ENCODE results near the gene CCL25.

Gene CCL25

DNA sequence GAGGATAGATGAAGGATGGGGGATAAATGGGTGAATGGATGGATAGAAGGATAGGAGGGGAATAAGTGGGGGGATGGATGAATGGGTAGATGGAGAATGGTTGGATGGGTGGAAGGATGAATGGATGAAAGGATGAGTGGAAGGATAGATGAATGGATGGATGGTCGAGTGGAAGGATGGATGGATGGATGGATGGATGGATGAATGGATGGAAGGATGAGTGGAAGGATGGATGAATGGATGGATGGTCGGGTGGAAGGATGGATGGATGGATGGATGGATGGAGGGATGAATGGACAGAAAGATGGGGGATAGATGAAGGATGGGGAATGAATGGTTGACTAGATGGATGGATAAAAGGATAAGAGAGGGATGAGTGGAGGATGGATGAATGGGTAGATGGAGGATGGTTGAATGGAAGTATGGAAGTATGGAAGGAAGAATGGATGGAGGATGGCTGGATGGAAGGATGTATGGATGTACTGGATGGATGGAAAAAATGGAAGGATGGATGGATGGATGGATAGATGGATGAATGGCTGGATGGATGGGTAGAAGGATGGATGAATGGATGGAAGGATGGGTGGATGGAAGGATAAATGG lies 54.8 kb downstream of the CCL25 start:
- no peak for DNase-seq (ENCODE audit: low read depth, low spot score)
- H3K4me3 ChIP-seq (ENCODE audit: low read depth, low read length), result no peak overlapping the region
- CTCF ChIA-PET, result no interaction called here
- POLR2A ChIA-PET, result no interaction called here
- TF ChIP-seq, protein P1, sequence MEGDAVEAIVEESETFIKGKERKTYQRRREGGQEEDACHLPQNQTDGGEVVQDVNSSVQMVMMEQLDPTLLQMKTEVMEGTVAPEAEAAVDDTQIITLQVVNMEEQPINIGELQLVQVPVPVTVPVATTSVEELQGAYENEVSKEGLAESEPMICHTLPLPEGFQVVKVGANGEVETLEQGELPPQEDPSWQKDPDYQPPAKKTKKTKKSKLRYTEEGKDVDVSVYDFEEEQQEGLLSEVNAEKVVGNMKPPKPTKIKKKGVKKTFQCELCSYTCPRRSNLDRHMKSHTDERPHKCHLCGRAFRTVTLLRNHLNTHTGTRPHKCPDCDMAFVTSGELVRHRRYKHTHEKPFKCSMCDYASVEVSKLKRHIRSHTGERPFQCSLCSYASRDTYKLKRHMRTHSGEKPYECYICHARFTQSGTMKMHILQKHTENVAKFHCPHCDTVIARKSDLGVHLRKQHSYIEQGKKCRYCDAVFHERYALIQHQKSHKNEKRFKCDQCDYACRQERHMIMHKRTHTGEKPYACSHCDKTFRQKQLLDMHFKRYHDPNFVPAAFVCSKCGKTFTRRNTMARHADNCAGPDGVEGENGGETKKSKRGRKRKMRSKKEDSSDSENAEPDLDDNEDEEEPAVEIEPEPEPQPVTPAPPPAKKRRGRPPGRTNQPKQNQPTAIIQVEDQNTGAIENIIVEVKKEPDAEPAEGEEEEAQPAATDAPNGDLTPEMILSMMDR (IDR thresholded peaks at IDR 0.05; ENCODE audit: insufficient read depth, low read length, missing control alignments), result no peak

DNA sequence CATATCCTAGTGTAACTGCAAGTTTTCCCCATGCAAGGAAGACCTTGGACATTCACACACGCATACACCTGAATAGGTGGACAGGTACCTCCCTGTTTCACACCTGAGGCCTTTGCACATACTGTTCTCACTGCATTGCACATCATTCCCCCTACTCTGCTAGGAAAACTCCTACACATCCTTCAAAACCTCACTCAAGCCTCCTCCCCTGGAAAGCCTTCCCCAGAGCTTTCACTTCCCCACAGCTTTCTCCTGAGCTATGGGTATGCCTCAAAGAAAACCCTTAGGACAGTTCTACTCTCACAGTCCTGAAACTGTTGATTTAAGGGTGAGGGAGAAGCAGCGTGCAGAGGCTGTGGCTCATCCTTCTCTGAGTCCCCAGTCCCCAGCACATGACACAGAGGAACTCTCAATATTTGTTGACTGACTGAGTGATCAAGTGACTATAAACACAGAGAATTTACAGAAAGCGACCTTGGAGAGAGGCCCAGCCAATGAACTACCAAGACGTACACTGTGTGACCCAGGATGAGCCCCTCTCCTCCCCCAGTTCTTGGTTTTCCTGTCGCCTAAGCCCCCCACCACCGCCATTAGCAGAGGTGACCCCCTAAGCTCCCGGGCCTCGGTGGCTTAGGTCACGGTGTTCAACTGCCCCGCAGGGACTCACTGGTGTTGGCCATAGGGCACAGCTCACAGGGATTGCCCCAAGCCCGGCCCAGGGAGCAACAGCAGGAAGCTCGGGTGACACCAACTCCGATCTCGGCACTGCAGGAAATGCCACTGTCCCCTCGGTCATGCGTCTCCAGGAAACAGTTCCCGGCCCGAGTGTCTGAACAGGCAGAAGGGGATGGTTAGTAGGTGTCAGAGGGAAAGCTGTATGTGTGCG lies 56.2 kb downstream of the CCL25 start:
- ChIA-PET CTCF (no interaction called here), POLR2A (no interaction called here)
- H3K4me3 ChIP-seq (ENCODE audit: low read depth, low read length), result no peak overlapping the region
- TF ChIP-seq, protein P1 (IDR thresholded peaks at IDR 0.05; ENCODE audit: insufficient read depth, low read length, missing control alignments), result no peak
- no peak for DNase-seq (ENCODE audit: low read depth, low spot score)

DNA sequence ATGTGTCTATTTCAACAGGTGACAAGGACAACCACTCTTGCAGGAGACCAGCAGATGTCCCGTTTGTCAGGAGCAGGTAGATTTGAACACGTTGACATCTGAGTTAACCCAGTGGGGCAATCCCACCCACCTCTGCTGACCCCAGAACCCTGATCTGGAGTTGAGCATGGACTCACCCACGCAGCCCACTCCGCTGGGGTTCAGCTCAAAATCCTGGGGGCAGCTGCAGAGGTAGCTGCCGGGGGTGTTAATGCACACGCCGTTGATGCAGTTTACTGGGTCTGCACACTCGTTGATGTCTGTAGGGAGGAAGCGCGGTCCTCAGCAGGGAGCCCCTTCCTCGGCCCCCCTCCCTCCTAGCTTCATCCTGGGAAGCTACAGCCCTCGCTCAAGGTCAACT lies 56.9 kb downstream of the CCL25 start:
- no peak overlapping the region for H3K4me3 ChIP-seq (ENCODE audit: low read depth, low read length)
- ChIA-PET POLR2A (no interaction called here), CTCF (no interaction called here)
- TF ChIP-seq, protein P1 (IDR thresholded peaks at IDR 0.05; ENCODE audit: insufficient read depth, low read length, missing control alignments), result no peak
- no peak for DNase-seq (ENCODE audit: low read depth, low spot score)

GRCh38 chr19:8109890-8110662 lies 57.5 kb downstream of the CCL25 start:
- ChIA-PET POLR2A (no interaction called here), CTCF (no interaction called here)
- H3K4me3 ChIP-seq (ENCODE audit: low read depth, low read length), result no peak overlapping the region
- no peak for DNase-seq (ENCODE audit: low read depth, low spot score)
- TF ChIP-seq, protein P1 (IDR thresholded peaks at IDR 0.05; ENCODE audit: insufficient read depth, low read length, missing control alignments), result no peak

- no peak overlapping the region for H3K4me3 ChIP-seq (ENCODE audit: low read depth, low read length)
- POLR2A ChIA-PET, result no interaction called here
- TF ChIP-seq, protein P1 (IDR thresholded peaks at IDR 0.05; ENCODE audit: insufficient read depth, low read length, missing control alignments), result no peak
- CTCF ChIA-PET, result no interaction called here
- DNase-seq (ENCODE audit: low read depth, low spot score), result no peak
These were observed 58.4 kb downstream of the CCL25 start for GRCh38 chr19:8110931-8111330.

- CTCF ChIA-PET, result no interaction called here
These were observed 58.8 kb downstream of the CCL25 start for GRCh38 chr19:8111376-8111775.

More at GRCh38 chr19:8111376-8111775, 58.8 kb downstream of the CCL25 start:
- DNase-seq (ENCODE audit: low read depth, low spot score), result no peak
- TF ChIP-seq, protein P1 (IDR thresholded peaks at IDR 0.05; ENCODE audit: insufficient read depth, low read length, missing control alignments), result no peak
- POLR2A ChIA-PET, result no interaction called here
- no peak overlapping the region for H3K4me3 ChIP-seq (ENCODE audit: low read depth, low read length)

All from AG04449 (cell line).